Measurements from ENCODE around the gene FUT6.

The FUT6 gene

DNA sequence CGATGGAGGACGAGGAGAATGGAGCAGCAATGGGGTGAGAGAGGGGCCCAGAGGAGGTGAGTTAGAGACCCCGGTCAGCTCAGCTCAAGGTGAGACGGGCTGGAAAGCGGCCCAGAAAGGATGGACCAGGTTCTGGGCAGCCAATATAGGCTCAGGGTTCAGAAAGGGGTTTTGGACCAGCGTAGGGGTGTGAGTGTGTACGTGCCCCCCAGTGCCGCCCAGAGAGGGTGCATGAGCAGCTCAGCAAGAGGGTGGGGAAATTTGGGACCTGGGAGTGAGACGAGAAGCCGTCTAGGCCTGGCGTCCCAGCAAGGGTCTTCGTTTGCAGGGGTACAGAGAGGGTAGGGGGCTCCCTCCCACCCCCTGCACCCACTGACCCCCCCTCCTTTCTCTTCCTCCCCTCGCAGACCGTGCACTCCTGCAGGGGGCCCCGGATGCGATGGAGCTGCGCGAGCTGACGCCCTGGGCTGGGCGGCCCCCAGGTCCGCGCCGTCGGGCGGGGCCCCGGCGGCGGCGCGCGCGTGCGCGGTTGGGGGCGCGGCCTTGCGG lies 12.1 kb downstream of the FUT6 start:
- no peak for DNase-seq

DNA sequence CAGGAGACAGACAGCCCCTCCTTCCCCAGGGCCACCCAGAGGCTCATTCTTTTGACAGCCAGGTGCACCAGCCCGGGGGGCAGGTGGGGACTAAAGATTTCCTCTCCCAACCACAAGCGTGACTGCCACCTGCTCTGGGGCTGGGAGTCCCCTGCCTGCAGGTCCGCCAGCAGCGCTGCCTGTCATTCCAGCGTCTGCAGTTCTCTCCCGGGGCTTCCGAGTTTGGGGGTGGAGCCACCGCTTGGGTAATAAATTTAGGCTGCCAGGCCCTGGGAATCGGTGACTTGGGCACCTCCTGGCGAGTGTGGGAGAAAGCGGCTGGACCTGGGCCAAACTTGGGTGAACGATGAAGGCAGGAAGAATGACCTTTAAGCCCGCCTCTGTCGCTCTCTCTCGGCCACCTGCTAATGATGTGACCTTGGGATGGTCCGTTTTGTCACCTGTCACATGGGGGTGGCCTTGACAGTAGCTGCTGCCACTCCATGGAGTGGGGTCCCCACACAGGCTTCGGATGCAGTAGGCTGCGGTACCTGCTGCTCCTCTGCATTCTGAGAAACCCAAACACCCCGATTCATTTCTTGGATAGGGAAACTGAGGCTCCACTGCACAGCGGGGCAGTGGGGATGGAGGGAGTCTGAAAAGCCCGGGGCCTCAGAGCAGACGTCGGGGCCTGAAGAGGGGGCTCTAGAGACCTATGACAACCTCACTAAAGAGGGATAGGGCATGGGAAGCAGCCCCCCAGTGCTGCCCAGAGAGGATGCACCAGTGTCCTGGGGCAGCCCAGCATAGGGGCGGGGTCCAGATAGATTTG lies 12.8 kb downstream of the FUT6 start:
- DNase-seq: peak; percentile 69

DNA sequence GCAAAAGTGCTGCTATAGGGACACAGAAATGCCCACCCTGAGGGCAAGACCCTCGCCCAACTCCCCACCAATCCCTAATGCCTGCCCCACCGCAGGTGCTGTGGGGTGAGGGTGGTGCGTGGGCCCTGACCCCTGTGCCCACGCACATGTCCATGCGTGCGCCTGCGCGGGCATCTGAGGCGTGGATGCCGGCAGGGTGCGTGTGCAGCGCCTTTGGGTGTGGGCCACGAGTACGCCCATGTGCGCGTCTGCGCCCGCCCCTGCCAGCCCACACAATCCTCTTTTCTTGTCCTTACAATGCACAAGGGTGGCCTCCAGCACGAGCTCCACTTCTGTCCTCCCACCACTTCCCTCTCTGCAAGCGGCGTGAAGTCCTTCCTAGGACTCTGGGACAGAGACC lies 14.3 kb downstream of the FUT6 start:
- DNase-seq: no peak

DNA sequence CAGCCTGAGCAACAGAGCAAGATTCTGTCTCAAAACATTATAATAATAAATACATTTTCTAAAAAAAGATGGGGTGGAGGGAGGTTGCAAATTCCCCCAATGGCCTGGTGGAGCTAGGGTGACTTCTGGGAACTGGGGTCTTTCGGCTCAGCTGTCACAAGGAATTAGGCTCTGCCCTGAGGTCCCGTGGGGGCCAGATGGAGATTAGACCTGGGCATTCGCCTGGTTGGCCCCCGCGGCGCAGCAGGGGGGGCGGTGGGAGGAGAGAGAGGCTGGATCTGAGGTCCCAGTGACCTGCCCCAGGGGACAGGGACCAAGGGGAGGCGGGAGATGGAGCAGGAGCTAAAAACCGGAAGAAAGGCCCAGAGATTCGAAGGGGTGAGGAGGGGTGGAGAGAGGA lies 14.8 kb downstream of the FUT6 start:
- no peak for DNase-seq

DNA sequence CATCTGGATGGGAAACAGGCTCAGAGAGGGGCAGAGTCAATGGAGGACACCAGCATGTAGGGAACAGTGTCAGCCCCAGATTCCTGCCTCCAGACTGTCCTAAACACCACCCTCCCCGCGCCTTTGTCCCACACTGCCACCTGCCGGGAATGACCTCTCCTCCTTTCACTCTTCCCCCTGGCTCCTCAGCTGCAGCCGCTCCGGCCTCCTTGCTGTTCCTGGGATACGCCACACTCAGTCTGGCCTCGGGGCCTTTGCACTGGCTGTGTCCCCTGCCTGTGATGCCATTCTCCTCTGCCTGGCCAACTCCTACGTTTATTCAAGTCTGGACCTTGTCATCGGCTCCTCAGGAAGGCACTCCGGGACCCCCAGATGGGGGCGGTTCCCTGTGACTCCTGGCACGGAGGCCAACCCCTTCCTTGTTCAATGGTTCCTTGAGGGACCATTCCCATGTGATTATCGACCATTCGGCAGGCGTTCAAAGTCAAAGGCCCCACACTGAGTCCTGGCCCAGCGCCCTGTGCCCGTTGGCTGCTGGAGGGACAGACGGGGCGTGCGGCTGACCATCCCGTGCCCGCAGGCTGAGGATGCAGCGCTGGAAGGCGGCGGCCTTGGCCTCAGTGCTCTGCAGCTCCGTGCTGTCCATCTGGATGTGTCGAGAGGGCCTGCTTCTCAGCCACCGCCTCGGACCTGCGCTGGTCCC lies 15.8 kb downstream of the FUT6 start:
- no peak for DNase-seq

DNA sequence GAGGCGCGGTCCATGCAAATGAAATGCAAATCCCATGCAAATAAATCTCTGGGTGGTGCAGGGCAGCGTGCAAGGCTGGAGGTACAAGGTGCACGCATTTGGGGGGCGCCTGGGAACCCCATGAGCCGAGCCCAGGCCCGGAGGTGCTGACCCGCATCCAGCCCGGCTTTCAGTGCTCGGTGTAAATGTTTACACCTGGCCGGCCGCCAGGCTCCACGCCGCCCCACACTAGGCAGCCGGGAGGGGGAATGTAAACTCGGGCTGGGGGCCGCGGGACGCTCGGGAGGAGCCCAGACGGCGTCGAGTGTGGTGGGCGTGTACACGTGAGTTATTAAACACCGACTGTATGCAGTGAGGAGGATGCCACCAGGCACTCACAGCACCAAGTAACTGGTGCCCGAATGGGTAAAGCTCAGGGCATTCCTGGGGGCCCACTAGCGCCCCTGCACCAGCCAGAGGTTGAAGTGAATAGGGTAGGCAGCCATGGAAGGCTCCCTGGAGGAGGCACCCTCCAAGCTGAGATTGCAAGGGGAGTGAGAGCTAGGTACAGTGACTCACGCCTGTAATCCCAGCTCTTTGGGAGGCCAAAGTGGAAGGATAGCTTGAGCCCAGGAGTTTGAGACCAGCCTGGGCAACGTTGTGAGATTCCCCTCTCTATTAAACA lies 17.2 kb downstream of the FUT6 start:
- DNase-seq: no peak

DNA sequence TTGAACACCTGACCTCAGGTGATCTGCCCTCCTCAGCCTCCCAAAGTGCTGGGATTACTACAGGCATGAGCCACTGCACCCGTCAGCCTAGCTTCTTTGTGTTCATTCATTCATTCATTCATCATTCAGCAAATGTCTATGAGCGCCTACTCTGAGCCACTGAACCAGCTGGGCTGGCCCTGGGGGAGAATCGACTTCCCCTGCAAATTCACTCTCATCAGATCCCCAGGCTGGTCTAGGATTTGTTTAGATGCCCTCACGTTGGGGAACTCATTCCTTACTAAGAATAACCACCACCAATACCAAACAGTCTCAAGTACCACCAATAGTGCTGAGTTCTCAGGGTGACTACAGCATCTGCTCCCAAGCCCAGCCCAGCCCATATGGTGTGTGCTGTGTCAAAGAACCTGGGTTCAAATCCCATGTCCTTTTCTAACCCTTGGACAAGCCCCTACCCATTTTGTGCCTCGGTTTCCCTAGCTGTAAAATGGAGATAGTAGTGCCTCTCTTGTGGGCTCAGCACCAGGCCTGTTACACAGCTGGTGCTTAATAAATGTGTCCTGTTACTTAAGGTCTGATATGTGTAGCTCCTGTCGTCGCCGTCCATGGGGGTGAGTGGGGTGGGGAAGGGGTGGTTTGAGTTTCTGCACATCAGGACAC lies 17.9 kb downstream of the FUT6 start:
- DNase-seq: no peak

DNA sequence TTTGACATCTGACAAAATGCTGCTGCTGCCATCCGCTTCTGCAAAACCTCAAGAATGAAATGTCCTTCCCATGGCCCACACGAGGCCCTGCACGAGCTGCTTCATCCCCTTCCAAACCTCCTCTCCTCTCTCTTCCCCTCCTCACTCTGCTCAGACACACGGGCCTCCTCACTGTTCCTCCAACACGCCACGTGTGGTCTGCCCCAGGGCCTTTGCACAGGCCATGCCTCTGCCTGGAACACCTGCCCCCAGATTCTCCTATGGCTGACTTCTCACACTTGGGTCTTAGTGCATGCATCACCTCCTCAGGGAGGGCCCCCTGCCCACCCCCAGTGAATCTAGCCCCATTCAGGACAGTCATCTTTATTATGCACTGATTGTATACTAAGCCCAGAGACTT lies 18.7 kb downstream of the FUT6 start:
- DNase-seq: no peak

DNA sequence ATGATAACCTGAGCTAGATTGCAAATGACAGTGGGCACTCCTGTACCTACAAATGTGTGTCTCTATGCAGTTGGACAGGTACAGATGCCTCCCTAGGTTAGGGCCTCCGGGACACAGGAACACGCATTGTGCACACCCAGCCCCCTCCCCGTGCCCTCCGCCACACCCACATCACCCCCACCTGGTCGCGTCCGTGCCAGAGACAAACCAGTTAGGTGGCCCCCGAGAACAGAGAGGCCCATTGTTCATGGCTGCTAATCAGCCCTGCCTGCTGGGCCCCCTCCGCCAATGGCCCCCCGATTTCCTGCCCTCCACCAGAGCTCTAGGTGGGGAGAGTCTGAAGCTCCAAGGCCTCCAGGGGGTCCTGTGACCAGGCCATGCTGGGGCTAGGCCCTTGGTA lies 20.9 kb downstream of the FUT6 start:
- DNase-seq: no peak

DNA sequence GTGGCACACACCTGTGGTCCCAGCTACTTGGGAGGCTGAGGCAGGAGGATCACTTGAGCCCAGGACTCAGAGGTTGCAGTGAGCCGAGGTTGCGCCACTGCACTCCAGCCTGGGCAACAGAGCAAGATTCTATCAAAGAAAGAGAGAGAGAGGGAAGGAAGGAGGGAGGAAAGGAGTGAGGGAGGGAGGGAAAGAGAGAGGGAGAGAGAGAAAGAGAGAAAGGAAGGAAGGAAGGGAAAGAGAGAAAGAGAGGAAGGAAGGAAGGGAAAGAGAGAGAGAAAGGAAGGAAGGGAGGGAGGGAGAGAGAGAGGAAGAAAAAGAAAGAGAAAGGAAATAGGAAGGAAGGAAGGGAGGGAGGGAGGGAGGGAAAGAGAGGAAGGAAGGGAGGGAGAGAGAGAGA lies 22.3 kb downstream of the FUT6 start:
- no peak for DNase-seq

DNA sequence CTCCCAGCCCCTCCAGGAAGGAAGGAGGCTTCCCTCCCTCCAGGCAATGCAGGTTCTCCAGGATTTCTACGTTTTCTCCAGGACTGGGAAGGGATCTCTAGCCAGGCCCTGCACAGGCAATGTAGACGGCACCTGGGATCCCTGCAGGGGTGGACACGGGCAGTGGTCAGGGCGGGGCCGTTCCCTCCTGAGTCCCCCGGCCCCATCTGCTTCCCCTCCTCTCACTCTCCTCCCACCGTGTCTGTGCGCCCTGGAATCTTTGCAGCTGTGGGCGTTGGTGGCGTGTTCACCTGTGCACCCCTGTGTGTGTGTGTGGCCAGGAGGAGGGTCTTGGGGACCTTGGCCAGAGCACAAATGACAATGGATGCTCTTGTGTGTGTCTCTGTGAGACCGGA lies 24.7 kb downstream of the FUT6 start:
- DNase-seq: no peak

DNA sequence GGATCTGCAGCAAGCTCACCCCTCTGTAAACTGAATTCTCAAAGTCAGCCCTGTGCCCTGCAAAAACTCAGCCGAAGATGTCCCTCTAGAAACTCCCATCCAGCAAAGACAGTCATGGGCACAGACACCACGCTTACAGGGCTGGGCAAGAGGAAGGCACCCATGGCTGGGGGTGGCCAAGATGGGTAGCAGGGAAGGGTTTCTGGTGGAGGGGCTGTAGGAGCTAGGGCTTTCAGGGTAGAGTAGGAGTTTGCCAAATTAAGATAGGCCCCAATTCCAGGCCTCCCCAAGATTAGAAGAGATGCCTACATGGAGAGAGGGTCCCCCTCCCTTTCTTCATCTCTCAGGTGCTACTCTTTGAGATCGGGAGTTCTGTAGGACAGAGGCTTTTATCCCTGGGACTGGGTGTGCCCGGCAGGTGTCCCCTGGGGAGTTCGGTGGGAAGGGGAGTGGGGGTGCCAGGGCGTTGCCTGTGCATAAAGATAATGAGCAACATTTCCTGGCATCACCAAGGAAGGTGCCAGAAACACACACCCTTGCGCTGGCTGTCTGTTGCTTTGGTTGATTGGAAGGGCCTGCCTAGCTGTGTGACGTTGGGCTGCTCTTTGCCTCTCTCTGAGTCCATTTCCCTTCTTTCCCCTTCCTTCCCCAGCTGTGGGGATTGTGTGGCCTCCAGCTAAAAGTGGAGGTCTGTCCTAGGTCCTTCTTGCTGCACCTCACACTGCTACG lies 25.2 kb downstream of the FUT6 start:
- DNase-seq: no peak

DNA sequence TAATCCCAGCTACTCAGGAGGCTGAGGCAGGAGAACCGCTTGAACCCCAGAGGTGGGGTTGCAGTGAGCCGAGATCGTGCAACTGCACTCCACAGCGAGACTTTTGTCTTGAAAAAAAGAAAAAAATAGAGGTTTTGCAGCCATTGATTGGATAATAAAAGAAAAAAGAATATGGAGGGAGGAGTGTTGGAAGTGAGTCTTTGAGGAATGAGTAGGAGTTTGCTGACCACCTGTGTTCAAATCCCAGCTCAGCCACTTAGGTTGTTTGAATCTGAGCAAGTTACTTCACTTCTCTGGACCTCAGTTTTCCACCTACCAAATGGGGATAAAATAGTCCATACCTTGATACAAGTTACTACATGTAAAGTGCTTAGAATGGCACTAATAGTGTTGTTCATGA lies 28.4 kb downstream of the FUT6 start:
- DNase-seq: no peak

DNA sequence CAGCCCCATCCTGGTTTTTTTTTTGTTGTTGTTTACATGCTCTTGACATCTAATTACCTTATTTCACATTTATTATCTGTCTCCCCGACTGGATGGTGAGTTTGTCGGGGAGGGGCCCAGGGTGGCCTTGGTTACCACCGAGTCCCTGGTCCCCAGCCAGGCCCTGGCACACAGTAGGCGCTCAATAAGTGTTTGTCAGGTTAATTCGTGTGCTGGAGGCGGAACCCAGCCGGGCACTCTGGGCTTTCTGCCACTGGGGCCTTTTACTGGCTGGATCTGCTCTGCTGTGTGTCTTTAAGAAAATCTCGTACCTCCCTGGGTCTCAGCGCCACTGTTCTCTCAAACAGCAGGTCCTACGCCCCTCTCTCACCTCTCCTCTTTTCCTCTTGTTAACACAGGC lies 30.0 kb downstream of the FUT6 start:
- DNase-seq: no peak

DNA sequence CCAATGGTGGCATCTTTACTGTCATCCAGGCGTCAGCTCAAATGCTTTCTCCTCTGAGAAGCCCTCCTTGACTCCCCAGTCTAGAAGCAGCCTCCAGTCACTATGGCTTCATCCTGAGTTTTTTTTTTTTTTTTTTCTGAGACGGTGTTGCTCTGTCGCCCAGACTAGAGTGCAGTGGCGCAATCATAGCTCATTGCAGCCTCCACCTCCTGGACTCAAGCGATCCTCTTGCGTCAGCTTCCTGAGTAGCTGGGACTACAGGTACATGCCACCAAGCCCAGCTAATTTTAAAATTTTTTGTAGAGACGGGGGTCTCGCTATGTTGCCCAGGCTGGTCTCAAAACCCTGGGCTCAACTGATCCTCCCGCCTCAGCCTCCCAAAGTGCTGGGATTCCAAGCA lies 30.4 kb downstream of the FUT6 start:
- DNase-seq: no peak

DNA sequence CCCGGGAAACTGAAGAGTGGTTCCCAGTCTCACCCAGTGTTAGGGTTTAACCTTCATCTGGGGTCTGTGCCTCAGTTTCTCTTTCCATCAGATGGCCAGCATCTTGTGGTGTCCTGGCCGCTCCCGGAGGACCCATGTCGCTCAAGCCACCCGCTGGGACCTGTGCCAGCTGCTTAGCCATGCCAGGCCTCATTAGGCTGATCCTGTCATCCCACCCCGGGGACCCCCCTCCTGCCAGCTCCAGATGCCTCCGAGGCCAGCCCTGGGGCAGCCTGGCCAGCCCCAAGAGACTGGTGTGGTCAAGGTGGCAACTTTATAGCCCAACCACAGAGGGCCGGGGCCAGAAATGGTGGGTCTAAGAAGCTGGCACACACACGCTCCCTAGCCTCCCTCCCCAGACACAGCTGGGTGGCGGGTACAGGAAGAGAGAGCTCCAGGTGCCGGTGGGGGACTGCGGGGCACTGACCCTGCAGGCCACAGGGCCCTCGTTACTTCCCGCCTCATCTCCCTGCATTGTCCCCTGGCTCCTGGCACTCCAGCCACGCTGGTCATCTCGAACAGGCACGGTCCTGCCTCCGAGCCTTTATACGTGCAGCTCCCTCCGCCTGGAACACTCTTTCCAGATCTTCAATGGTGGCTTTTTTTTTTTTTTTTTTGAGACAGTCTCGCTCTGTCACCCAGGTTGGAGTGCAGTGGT lies 31.2 kb downstream of the FUT6 start:
- no peak for DNase-seq

DNA sequence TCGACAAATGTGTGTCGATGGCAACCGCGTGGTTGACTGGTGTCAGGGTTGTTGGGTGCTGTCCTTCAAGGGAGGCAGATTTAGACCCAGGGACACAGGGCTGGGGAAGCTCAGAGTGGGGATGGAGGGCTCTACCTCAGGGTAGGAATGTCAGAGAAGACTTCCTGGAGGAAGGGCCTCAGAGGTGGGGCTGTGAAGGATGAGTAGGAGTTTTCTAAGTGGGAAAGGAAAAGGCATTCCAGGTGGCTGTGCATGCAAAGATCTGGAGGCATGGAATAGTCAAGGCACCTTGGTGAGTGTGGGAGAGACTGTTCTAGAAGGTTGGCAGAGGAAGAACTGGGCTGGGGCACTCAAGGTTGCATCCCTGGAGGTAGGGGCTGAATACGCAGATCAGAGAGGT lies 32.6 kb downstream of the FUT6 start:
- DNase-seq: no peak

DNA sequence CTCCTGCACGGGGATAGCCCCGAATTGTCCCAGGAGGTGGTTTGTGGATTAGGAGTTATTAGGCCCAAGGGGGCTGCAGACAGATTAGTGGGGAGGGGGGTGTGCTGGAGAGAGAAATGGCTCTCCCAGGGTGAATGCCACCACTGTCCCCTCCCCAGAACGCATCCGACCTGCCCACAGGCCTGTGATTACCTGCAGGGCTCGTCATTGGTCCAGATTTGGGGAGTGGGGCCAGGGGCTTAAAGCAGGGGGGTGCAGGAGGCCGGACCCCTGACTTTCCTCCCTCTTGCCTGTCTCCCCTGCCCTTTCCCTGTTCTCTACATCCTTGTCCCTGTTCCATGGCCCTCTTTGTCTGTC lies 33.4 kb downstream of the FUT6 start:
- DNase-seq: no peak

DNA sequence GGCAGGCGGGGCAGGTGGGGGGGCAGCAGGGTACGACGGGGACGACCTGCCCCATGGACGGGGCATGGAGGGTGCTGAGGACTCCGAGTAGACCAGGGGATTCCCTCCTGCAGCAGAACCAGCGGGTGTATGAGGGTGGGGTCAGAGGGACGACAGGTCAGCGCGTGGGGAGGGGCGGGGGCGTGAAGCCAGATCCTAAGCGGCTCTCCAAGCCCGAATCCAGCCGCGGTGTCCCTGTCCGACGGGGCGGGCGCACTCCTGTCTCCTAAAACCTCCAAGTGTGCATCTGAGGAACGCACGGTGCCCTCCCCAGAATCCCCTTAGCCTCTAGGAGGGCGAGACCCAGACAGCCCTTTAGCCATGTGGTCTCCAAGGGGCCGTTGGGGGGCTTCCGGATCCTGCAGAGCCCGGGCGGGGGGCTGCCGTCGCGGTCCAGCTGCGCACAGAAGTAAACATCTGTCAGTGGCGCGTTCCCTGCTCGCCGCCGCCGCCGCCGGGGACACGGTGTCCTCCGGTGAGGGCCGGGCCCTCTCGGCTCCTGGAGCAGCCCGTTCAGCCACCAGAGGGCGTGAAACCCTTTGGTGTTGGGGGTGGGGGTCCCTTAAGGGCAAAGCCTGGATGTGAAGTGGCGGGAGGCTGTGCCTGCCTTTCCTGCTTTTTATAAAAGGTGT lies 33.9 kb downstream of the FUT6 start:
- peak; percentile 86 for DNase-seq

DNA sequence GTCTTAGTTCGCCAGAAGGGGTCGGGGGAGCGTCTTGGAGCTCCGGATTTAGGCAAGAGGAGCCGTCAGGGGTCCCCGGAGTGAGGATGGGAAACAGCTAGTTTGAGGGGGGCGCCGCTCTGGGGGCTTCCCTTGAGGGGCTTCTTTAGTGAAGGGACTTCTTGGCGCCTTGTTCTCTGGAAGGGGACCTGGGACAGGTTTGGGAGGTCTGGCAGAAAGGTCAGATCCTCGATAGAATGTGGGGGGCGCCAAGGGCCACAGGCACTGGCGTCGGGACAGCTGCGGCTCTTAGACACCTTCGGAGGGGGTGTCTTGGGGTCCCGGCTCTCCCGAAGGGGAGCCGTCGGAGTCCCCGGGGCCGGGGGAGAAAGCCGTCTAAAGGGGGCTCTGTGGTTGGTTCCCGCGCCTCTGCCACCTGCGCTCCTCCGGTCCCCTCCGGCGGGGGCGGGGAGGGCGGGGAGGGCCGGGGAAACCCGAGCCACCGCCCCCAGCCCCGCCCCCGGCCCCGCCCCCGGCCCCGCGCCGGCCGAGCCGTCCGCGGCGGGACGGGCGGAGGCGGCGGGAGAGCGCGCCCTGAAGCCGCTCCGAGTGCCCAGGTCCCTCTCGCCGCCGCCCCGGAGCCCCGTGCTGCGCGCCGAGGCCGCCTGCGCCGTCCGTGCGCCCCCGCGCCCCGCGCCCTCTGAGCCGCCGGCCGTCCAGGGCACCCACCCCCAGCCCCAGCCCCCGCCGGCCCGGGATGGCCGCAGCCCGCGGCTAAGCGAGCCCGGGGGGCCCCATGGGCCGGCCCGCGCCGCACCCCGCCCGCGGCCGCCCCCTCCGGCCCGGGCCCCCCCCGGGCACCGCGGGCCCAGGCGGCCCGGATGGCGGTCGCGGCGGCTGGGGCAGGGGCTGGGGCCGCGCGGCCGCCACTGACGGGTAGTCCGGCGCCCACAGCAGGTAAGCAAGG lies 34.7 kb downstream of the FUT6 start, which contains the start of gene NRTN:
Gene NRTN, plus strand, starts transcription at position 552 of the 946 bp plus-strand sequence. CDS start 19,099 bp downstream, outside the sequence.
- DNase-seq: peak; percentile 84
